Loucy (cell line): ENCODE data around the gene EIF2B4.

Experiments used
- EZH2phosphoT487 ChIP-seq: fragments of 200-600 bp; IDR thresholded peaks from 2 replicates; pipeline ENCODE4 v1.6.1; 2018; ENCODE audit warnings: antibody characterized with exemption, mild to moderate bottlenecking, moderate library complexity, borderline replicate concordance
- TF ChIP-seq, protein P1 (sequence below): fragments of 200-600 bp; sonication (generic); conservative IDR thresholded peaks from 2 replicates; pipeline ENCODE4 v1.5.1; 2014; ENCODE audit warnings: mild to moderate bottlenecking, antibody characterized with exemption, low read length

DNA sequence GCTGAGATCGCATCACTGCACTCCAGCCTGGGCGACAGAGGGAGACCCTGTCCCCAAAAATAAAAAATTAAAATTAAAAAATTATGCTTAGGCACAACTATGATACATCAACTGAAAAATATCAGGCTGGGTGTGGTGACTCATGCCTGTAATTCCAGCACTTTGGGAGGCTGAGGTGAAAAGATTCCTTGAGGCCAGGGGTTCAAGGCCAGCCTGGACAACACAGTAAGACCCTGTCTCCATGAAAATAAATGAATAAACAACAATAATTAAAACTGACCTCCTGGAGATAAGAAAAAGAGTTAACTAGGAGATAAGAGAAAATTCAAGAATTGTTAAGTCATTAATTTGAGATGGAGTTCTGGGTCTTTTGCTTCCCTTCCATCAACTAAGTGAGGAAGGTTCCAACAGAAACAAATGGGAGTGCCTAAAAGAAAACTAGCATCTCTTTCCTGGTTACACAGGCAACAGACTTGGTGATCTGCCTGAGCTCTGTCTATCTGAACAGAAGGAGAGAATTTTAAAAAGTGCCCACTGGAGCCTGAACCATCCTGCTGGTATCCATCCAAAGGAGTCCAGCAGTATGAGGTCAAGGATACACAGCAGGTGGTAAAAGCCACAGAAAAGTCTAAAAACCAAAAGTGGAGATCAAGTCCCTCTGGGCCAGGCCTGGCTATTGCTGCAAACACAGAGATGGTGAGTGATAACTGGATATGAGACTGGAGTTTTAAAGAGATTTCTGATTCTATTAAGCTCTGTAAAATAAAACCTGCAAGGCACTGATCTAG, 30.4 kb upstream of the EIF2B4 start:
- TF ChIP-seq, protein P1, sequence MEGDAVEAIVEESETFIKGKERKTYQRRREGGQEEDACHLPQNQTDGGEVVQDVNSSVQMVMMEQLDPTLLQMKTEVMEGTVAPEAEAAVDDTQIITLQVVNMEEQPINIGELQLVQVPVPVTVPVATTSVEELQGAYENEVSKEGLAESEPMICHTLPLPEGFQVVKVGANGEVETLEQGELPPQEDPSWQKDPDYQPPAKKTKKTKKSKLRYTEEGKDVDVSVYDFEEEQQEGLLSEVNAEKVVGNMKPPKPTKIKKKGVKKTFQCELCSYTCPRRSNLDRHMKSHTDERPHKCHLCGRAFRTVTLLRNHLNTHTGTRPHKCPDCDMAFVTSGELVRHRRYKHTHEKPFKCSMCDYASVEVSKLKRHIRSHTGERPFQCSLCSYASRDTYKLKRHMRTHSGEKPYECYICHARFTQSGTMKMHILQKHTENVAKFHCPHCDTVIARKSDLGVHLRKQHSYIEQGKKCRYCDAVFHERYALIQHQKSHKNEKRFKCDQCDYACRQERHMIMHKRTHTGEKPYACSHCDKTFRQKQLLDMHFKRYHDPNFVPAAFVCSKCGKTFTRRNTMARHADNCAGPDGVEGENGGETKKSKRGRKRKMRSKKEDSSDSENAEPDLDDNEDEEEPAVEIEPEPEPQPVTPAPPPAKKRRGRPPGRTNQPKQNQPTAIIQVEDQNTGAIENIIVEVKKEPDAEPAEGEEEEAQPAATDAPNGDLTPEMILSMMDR: no peak
- TF ChIP-seq EZH2phosphoT487: no peak
